Measurements from ENCODE around the gene DNM3. TPM values are rescaled to one million over a fixed set of nuclear protein-coding genes. Genes with fewer than 3 reads are reported as not detected.
A peak's percentile ranks its signal among the peaks of the same experiment; 100 is the strongest.
"Not testable (repeated sequence)": the region's sequence is repeated elsewhere in the genome, so short reads cannot be mapped to it uniquely, and the experiment has no call there.

Gene DNM3
- total RNA-seq, 1 experiment from 2014 or later, result 0.45 TPM

GRCh38 chr1:172423336-172423735 lies 582.0 kb downstream of the DNM3 start:
- Histone ChIP-seq H4K20me1 (ENCODE audit: insufficient read depth, low read depth, low read length) (peaks cover 6% of the 10 kb centered on the region; the same call in 1 of the 2 replicates), H3K27ac (ENCODE audit: low read length) (no peak overlapping the region), H3K9ac (ENCODE audit: low read length) (no peak overlapping the region), H3K4me1 (ENCODE audit: low read length) (no peaks in the 10 kb centered on the region), H3K4me3 (ENCODE audit: low read length) (no peak overlapping the region), H3K79me2 (ENCODE audit: low read length) (no peaks in the 10 kb centered on the region), H2AFZ (ENCODE audit: low read length) (no peak overlapping the region), H3K9me2 (replicated peaks; ENCODE audit: insufficient read depth, low read length) (no peaks in the 10 kb centered on the region), H3K36me3 (ENCODE audit: insufficient read depth, low read length) (no peaks in the 10 kb centered on the region), H3K9me3 (ENCODE audit: low read length) (no peaks in the 10 kb centered on the region), H3K4me2 (ENCODE audit: low read depth, low read length, poor library complexity, severe bottlenecking) (no peak overlapping the region), H3K27me3 (ENCODE audit: low read length) (no peaks in the 10 kb centered on the region)
- DNase-seq, result no peak

DNA sequence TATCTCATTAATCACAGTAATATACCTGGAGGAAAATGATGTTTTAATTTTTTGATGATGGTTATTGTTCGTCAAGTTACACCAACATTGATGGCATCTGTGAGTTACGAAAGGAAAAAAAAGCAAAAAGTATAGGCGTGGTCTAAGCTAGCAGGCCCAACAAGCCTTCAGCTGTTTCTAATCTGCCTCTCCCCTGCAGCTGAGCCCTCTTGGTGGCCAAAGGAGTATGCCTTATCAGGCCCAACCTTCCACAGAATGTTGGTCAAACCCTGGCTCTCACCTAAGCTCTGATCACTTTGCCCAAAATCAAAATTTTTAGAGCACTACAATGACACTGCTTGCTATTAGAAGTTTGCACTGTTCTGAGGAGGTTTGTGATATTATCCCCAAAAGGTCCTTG lies 584.0 kb downstream of the DNM3 start:
- Histone ChIP-seq H3K79me2 (ENCODE audit: low read length) (no peaks in the 10 kb centered on the region), H3K27ac (ENCODE audit: low read length) (no peak overlapping the region), H3K9me2 (replicated peaks; ENCODE audit: insufficient read depth, low read length) (no peaks in the 10 kb centered on the region), H3K27me3 (ENCODE audit: low read length) (no peaks in the 10 kb centered on the region), H4K20me1 (ENCODE audit: insufficient read depth, low read depth, low read length) (peaks cover 6% of the 10 kb centered on the region; the same call in 1 of the 2 replicates), H2AFZ (ENCODE audit: low read length) (no peak overlapping the region), H3K4me3 (ENCODE audit: low read length) (no peak overlapping the region), H3K9me3 (ENCODE audit: low read length) (no peaks in the 10 kb centered on the region), H3K9ac (ENCODE audit: low read length) (no peak overlapping the region), H3K4me1 (ENCODE audit: low read length) (no peaks in the 10 kb centered on the region), H3K4me2 (ENCODE audit: low read depth, low read length, poor library complexity, severe bottlenecking) (no peak overlapping the region), H3K36me3 (ENCODE audit: insufficient read depth, low read length) (no peaks in the 10 kb centered on the region)
- DNase-seq, result no peak

- Histone ChIP-seq H4K20me1 (ENCODE audit: insufficient read depth, low read depth, low read length) (0 out of 2 replicates have a peak, but pooled peaks cover 6% of the 10 kb centered on the region), H2AFZ (ENCODE audit: low read length) (no peak overlapping the region), H3K4me1 (ENCODE audit: low read length) (no peaks in the 10 kb centered on the region), H3K27me3 (ENCODE audit: low read length) (no peaks in the 10 kb centered on the region), H3K36me3 (ENCODE audit: insufficient read depth, low read length) (no peaks in the 10 kb centered on the region), H3K9me2 (replicated peaks; ENCODE audit: insufficient read depth, low read length) (no peaks in the 10 kb centered on the region), H3K9me3 (ENCODE audit: low read length) (no peaks in the 10 kb centered on the region), H3K4me3 (ENCODE audit: low read length) (no peak overlapping the region), H3K4me2 (ENCODE audit: low read depth, low read length, poor library complexity, severe bottlenecking) (no peak overlapping the region), H3K79me2 (ENCODE audit: low read length) (no peaks in the 10 kb centered on the region), H3K27ac (ENCODE audit: low read length) (no peak overlapping the region), H3K9ac (ENCODE audit: low read length) (no peak overlapping the region)
- DNase-seq, result no peak
These were observed 585.9 kb downstream of the DNM3 start for GRCh38 chr1:172427191-172427590.

- H3K27ac ChIP-seq (ENCODE audit: low read length), result no peak overlapping the region
- no peaks in the 10 kb centered on the region for H3K79me2 ChIP-seq (ENCODE audit: low read length)
- DNase-seq, result peak; percentile 78
- H3K9me3 ChIP-seq (ENCODE audit: low read length), result no peaks in the 10 kb centered on the region
- H3K27me3 ChIP-seq (ENCODE audit: low read length), result no peaks in the 10 kb centered on the region
- H3K36me3 ChIP-seq (ENCODE audit: insufficient read depth, low read length), result no peaks in the 10 kb centered on the region
- no peak overlapping the region for H3K9ac ChIP-seq (ENCODE audit: low read length)
- H3K4me1 ChIP-seq (ENCODE audit: low read length), result no peaks in the 10 kb centered on the region
- H2AFZ ChIP-seq (ENCODE audit: low read length), result no peak overlapping the region
- H3K4me3 ChIP-seq (ENCODE audit: low read length), result no peak overlapping the region
- no peak overlapping the region for H3K4me2 ChIP-seq (ENCODE audit: low read depth, low read length, poor library complexity, severe bottlenecking)
- 0 out of 2 replicates have a peak, but pooled peaks cover 6% of the 10 kb centered on the region for H4K20me1 ChIP-seq (ENCODE audit: insufficient read depth, low read depth, low read length)
- no peaks in the 10 kb centered on the region for H3K9me2 ChIP-seq (replicated peaks; ENCODE audit: insufficient read depth, low read length)
These were observed 588.2 kb downstream of the DNM3 start for GRCh38 chr1:172429331-172430127.

GRCh38 chr1:172430128-172430454 lies 588.8 kb downstream of the DNM3 start:
- Histone ChIP-seq H4K20me1 (ENCODE audit: insufficient read depth, low read depth, low read length) (0 out of 2 replicates have a peak, but pooled peaks cover 6% of the 10 kb centered on the region), H3K4me3 (ENCODE audit: low read length) (no peak overlapping the region), H3K4me1 (ENCODE audit: low read length) (no peaks in the 10 kb centered on the region), H3K79me2 (ENCODE audit: low read length) (no peaks in the 10 kb centered on the region), H3K27me3 (ENCODE audit: low read length) (no peaks in the 10 kb centered on the region), H2AFZ (ENCODE audit: low read length) (no peak overlapping the region), H3K9me2 (replicated peaks; ENCODE audit: insufficient read depth, low read length) (no peaks in the 10 kb centered on the region), H3K36me3 (ENCODE audit: insufficient read depth, low read length) (no peaks in the 10 kb centered on the region), H3K4me2 (ENCODE audit: low read depth, low read length, poor library complexity, severe bottlenecking) (no peak overlapping the region), H3K9ac (ENCODE audit: low read length) (no peak overlapping the region), H3K27ac (ENCODE audit: low read length) (no peak overlapping the region), H3K9me3 (ENCODE audit: low read length) (no peaks in the 10 kb centered on the region)
- no peak for DNase-seq

GRCh38 chr1:172431204-172431603 lies 589.9 kb downstream of the DNM3 start:
- H3K27me3 ChIP-seq (ENCODE audit: low read length), result no peaks in the 10 kb centered on the region
- H3K9ac ChIP-seq (ENCODE audit: low read length), result no peak overlapping the region
- no peaks in the 10 kb centered on the region for H3K9me2 ChIP-seq (replicated peaks; ENCODE audit: insufficient read depth, low read length)
- H3K79me2 ChIP-seq (ENCODE audit: low read length), result no peaks in the 10 kb centered on the region
- H3K4me3 ChIP-seq (ENCODE audit: low read length), result no peak overlapping the region
- H3K9me3 ChIP-seq (ENCODE audit: low read length), result no peaks in the 10 kb centered on the region
- no peak overlapping the region for H2AFZ ChIP-seq (ENCODE audit: low read length)
- no peaks in the 10 kb centered on the region for H3K36me3 ChIP-seq (ENCODE audit: insufficient read depth, low read length)
- H3K27ac ChIP-seq (ENCODE audit: low read length), result no peak overlapping the region
- H3K4me1 ChIP-seq (ENCODE audit: low read length), result no peaks in the 10 kb centered on the region
- H3K4me2 ChIP-seq (ENCODE audit: low read depth, low read length, poor library complexity, severe bottlenecking), result no peak overlapping the region
- no peak for DNase-seq
- H4K20me1 ChIP-seq (ENCODE audit: insufficient read depth, low read depth, low read length), result 0 out of 2 replicates have a peak, but pooled peaks cover 3% of the 10 kb centered on the region

GRCh38 chr1:172431721-172432192 lies 590.5 kb downstream of the DNM3 start:
- Histone ChIP-seq H3K4me3 (ENCODE audit: low read length) (no peak overlapping the region), H3K27ac (ENCODE audit: low read length) (no peak overlapping the region), H2AFZ (ENCODE audit: low read length) (no peak overlapping the region), H3K4me2 (ENCODE audit: low read depth, low read length, poor library complexity, severe bottlenecking) (no peak overlapping the region), H3K27me3 (ENCODE audit: low read length) (no peaks in the 10 kb centered on the region), H3K9me3 (ENCODE audit: low read length) (no peaks in the 10 kb centered on the region), H3K79me2 (ENCODE audit: low read length) (no peaks in the 10 kb centered on the region), H3K4me1 (ENCODE audit: low read length) (no peaks in the 10 kb centered on the region), H3K9ac (ENCODE audit: low read length) (no peak overlapping the region), H4K20me1 (ENCODE audit: insufficient read depth, low read depth, low read length) (0 out of 2 replicates have a peak, but pooled peaks cover 3% of the 10 kb centered on the region), H3K36me3 (ENCODE audit: insufficient read depth, low read length) (no peaks in the 10 kb centered on the region), H3K9me2 (replicated peaks; ENCODE audit: insufficient read depth, low read length) (no peaks in the 10 kb centered on the region)
- no peak for DNase-seq

GRCh38 chr1:172437183-172437582 lies 595.9 kb downstream of the DNM3 start:
- not testable (repeated sequence) for H3K9me2 ChIP-seq (replicated peaks; ENCODE audit: insufficient read depth, low read length); H2AFZ ChIP-seq (ENCODE audit: low read length); H3K4me3 ChIP-seq (ENCODE audit: low read length); H3K4me1 ChIP-seq (ENCODE audit: low read length); H3K4me2 ChIP-seq (ENCODE audit: low read depth, low read length, poor library complexity, severe bottlenecking); H3K36me3 ChIP-seq (ENCODE audit: insufficient read depth, low read length); H3K79me2 ChIP-seq (ENCODE audit: low read length); H3K9ac ChIP-seq (ENCODE audit: low read length); H4K20me1 ChIP-seq (ENCODE audit: insufficient read depth, low read depth, low read length); H3K27me3 ChIP-seq (ENCODE audit: low read length); H3K9me3 ChIP-seq (ENCODE audit: low read length); H3K27ac ChIP-seq (ENCODE audit: low read length); DNase-seq
